Measurements from ENCODE around the gene LRRC10. TPM values are rescaled to one million over a fixed set of nuclear protein-coding genes. Genes with fewer than 3 reads are reported as not detected.

Gene LRRC10
- total RNA-seq, 2 donors from 2014 or later = not detected

- Histone ChIP-seq H3K36me3 (ENCODE audit: control insufficient read depth, insufficient read depth, low read length) (peaks cover 69% of the 10 kb centered on the region), H3K27me3 (ENCODE audit: control insufficient read depth, insufficient read depth, low read length, poor library complexity, severe bottlenecking) (no peaks in the 10 kb centered on the region), H3K27ac (ENCODE audit: low read depth, low read length) (no peak overlapping the region), H3K9me3 (ENCODE audit: control insufficient read depth, low read length) (no peaks in the 10 kb centered on the region), H3K4me3 (ENCODE audit: low read length) (no peak overlapping the region), H3K9ac (ENCODE audit: extremely low read depth, low read length, poor library complexity, severe bottlenecking) (no peak overlapping the region), H3K4me1 (ENCODE audit: control insufficient read depth, insufficient read depth, low read length) (no peaks in the 10 kb centered on the region)
- peaks cover 3% of the 10 kb centered on the region for H3K4me1 Mint-ChIP-seq
- H3K4me3 Mint-ChIP-seq = no peak overlapping the region
- no peaks in the 10 kb centered on the region for H3K27me3 Mint-ChIP-seq (ENCODE audit: insufficient read depth)
- H3K36me3 Mint-ChIP-seq (ENCODE audit: low read depth) = peaks cover 35% of the 10 kb centered on the region
- H3K9me3 Mint-ChIP-seq = no peaks in the 10 kb centered on the region
- H3K27ac Mint-ChIP-seq = no peak overlapping the region
- WGBS, 2 experiments (ENCODE audit: insufficient coverage in 1 of 2, insufficient read length in 1 of 2) = 88 to 96% methylated on average over 1 to 3 of the region's 3 CpGs
- no peak for DNase-seq
- no peak for TF ChIP-seq CTCF (conservative IDR thresholded peaks at IDR 0.05)
Measured at GRCh38 chr12:69575346-69575745, 35.4 kb downstream of the LRRC10 start.

GRCh38 chr12:69570545-69571399, 39.9 kb downstream of the LRRC10 start:
- TF ChIP-seq CTCF (conservative IDR thresholded peaks at IDR 0.05) = peak; percentile 97
- Mint-ChIP-seq H3K36me3 (ENCODE audit: low read depth) (peaks cover 38% of the 10 kb centered on the region), H3K4me1 (no peaks in the 10 kb centered on the region), H3K27ac (no peak overlapping the region), H3K9me3 (no peaks in the 10 kb centered on the region), H3K4me3 (no peak overlapping the region), H3K27me3 (ENCODE audit: insufficient read depth) (no peaks in the 10 kb centered on the region)
- no peaks in the 10 kb centered on the region for H3K4me1 ChIP-seq (ENCODE audit: control insufficient read depth, insufficient read depth, low read length)
- no peaks in the 10 kb centered on the region for H3K27me3 ChIP-seq (ENCODE audit: control insufficient read depth, insufficient read depth, low read length, poor library complexity, severe bottlenecking)
- H3K27ac ChIP-seq (ENCODE audit: low read depth, low read length) = no peak overlapping the region
- H3K9me3 ChIP-seq (ENCODE audit: control insufficient read depth, low read length) = no peaks in the 10 kb centered on the region
- H3K9ac ChIP-seq (ENCODE audit: extremely low read depth, low read length, poor library complexity, severe bottlenecking) = no peak overlapping the region
- H3K36me3 ChIP-seq (ENCODE audit: control insufficient read depth, insufficient read depth, low read length) = peaks cover 77% of the 10 kb centered on the region
- WGBS, 2 experiments (ENCODE audit: insufficient coverage in 1 of 2, insufficient read length in 1 of 2) = 60 to 69% methylated on average over 2 to 5 of the region's 6 CpGs
- H3K4me3 ChIP-seq (ENCODE audit: low read length) = no peak overlapping the region
- DNase-seq = peak; percentile 86

GRCh38 chr12:69570000-69570516, 40.6 kb downstream of the LRRC10 start:
- H3K36me3 ChIP-seq (ENCODE audit: control insufficient read depth, insufficient read depth, low read length) = peaks cover 73% of the 10 kb centered on the region
- no peaks in the 10 kb centered on the region for H3K9me3 ChIP-seq (ENCODE audit: control insufficient read depth, low read length)
- TF ChIP-seq CTCF (conservative IDR thresholded peaks at IDR 0.05) = no peak
- no peaks in the 10 kb centered on the region for H3K27me3 ChIP-seq (ENCODE audit: control insufficient read depth, insufficient read depth, low read length, poor library complexity, severe bottlenecking)
- H3K9ac ChIP-seq (ENCODE audit: extremely low read depth, low read length, poor library complexity, severe bottlenecking) = no peak overlapping the region
- H3K4me3 ChIP-seq (ENCODE audit: low read length) = no peak overlapping the region
- Mint-ChIP-seq H3K27me3 (ENCODE audit: insufficient read depth) (no peaks in the 10 kb centered on the region), H3K27ac (no peak overlapping the region), H3K9me3 (no peaks in the 10 kb centered on the region), H3K4me3 (no peak overlapping the region), H3K4me1 (no peaks in the 10 kb centered on the region), H3K36me3 (ENCODE audit: low read depth) (peaks cover 33% of the 10 kb centered on the region)
- no peak for DNase-seq
- H3K4me1 ChIP-seq (ENCODE audit: control insufficient read depth, insufficient read depth, low read length) = no peaks in the 10 kb centered on the region
- 88 to 93% methylated on average over 3 to 10 of the region's 10 CpGs for WGBS, 2 experiments (ENCODE audit: insufficient coverage in 1 of 2, insufficient read length in 1 of 2)
- H3K27ac ChIP-seq (ENCODE audit: low read depth, low read length) = no peak overlapping the region

All from endodermal cell (in vitro differentiated cells).